ENCODE data around the gene CTSO. TPM values are rescaled to one million over a fixed set of nuclear protein-coding genes. Genes with fewer than 3 reads are reported as not detected.

The CTSO gene
- total RNA-seq, 1 donor from 2014 or later, result 14.5 TPM

GRCh38 chr4:155875878-155876277, 77.8 kb downstream of the CTSO start:
- Histone ChIP-seq H3K9me3 (no peaks in the 10 kb centered on the region), H3K27ac (no peak overlapping the region), H3K27me3 (no peaks in the 10 kb centered on the region), H3K36me3 (no peaks in the 10 kb centered on the region), H3K4me1 (no peaks in the 10 kb centered on the region), H3K4me3 (no peak overlapping the region)
- no peak for TF ChIP-seq POLR2A (IDR thresholded peaks at IDR 0.05)
- TF ChIP-seq CTCF (IDR thresholded peaks at IDR 0.05), result no peak
- DNase-seq (ENCODE audit: extremely low spot score in 2 of 2), result no peak
- intact Hi-C loops (cut with DNase I), result no loop called here

Other genes with a start within 250 kb of the CTSO start
- 22.8 TPM for gene GUCY1B1, start 194.8 kb downstream of the CTSO start, total RNA-seq
- not detected for gene ASIC5, start 87.6 kb downstream of the CTSO start, total RNA-seq
- gene TDO2, start 50.2 kb downstream of the CTSO start, total RNA-seq, result not detected